MCF 10A (cell line): ENCODE results near the gene DHRS3. TPM values are rescaled to one million over a fixed set of nuclear protein-coding genes. Genes with fewer than 3 reads are reported as not detected.

Source experiments
- BruUV-seq: library from RNA; stranded (reverse); fragments of 400-500 nt; replicated peaks from 2 replicates; lab custom pipeline; 2021; lab: Mats Ljungman, UMichigan
- CTCF ChIA-PET: fragments of 300-600 bp; sonication (Branson Sonifier 250); formaldehyde crosslinking; extraction: SDS; loops from one replicate; lab custom pipeline; 2021; ENCODE audit warnings: antibody characterized with exemption, inconsistent platforms; lab: Yijun Ruan, JAX
- POLR2A ChIA-PET: fragments of 300-600, 350-650 bp; sonication (Branson Sonifier 250); formaldehyde crosslinking; extraction: SDS; loops from one replicate; lab custom pipeline; 2020; ENCODE audit warnings: antibody characterized with exemption, inconsistent platforms; lab: Yijun Ruan, JAX
- DNase-seq: peaks from one replicate; pipeline ENCODE4 v3.0.0-alpha.2; 2018; ENCODE audit not compliant: unreplicated experiment
- H3K27ac Mint-ChIP-seq: one replicate; pipeline ENCODE4 v1.8.0; 2022; ENCODE audit warnings: mild to moderate bottlenecking, low read depth, mixed read lengths; ENCODE audit not compliant: unreplicated experiment
- H3K27me3 Mint-ChIP-seq: one replicate; pipeline ENCODE4 v1.8.0; 2022; ENCODE audit warnings: mixed read lengths; ENCODE audit not compliant: insufficient read depth, unreplicated experiment
- H3K36me3 Mint-ChIP-seq: one replicate; pipeline ENCODE4 v1.8.0; 2022; ENCODE audit warnings: mild to moderate bottlenecking, moderate library complexity, mixed read lengths; ENCODE audit not compliant: insufficient read depth, unreplicated experiment
- H3K4me1 Mint-ChIP-seq: one replicate; pipeline ENCODE4 v1.8.0; 2022; ENCODE audit warnings: mixed read lengths; ENCODE audit not compliant: insufficient read depth, unreplicated experiment
- H3K4me3 Mint-ChIP-seq: one replicate; pipeline ENCODE4 v1.8.0; 2022; ENCODE audit warnings: mild to moderate bottlenecking, moderate library complexity, mixed read lengths; ENCODE audit not compliant: unreplicated experiment
- H3K9me3 Mint-ChIP-seq: one replicate; pipeline ENCODE4 v1.8.0; 2022; ENCODE audit warnings: mixed read lengths; ENCODE audit not compliant: unreplicated experiment
- intact Hi-C: fragments of 100-400 bp; cut with micrococcal nuclease; formaldehyde crosslinking; loops from 2 replicates; pipeline ENCODE4 v1.14.1; 2022
- total RNA-seq: library from RNA; stranded (reverse); gene quantifications from 2 replicates; pipeline ENCODE4 v1.2.3, GENCODE V29; 2022
- TF ChIP-seq, protein P1 (sequence below): fragments of 200-600 bp; IDR thresholded peaks from one replicate; pipeline ENCODE4 v1.8.0; 2022; ENCODE audit warnings: antibody characterized with exemption, mild to moderate bottlenecking; ENCODE audit not compliant: unreplicated experiment

The DHRS3 gene
- total RNA-seq, 1 experiment from 2014 or later = 1.4 TPM

GRCh38 chr1:12555411-12556367 lies 62.3 kb downstream of the DHRS3 start:
- no peak overlapping the region for H3K4me3 Mint-ChIP-seq
- H3K27ac Mint-ChIP-seq = no peak overlapping the region
- no peaks in the 10 kb centered on the region for H3K4me1 Mint-ChIP-seq
- H3K36me3 Mint-ChIP-seq = peaks cover 4% of the 10 kb centered on the region
- ChIA-PET POLR2A (no interaction called here), CTCF (no interaction called here)
- TF ChIP-seq, protein P1, sequence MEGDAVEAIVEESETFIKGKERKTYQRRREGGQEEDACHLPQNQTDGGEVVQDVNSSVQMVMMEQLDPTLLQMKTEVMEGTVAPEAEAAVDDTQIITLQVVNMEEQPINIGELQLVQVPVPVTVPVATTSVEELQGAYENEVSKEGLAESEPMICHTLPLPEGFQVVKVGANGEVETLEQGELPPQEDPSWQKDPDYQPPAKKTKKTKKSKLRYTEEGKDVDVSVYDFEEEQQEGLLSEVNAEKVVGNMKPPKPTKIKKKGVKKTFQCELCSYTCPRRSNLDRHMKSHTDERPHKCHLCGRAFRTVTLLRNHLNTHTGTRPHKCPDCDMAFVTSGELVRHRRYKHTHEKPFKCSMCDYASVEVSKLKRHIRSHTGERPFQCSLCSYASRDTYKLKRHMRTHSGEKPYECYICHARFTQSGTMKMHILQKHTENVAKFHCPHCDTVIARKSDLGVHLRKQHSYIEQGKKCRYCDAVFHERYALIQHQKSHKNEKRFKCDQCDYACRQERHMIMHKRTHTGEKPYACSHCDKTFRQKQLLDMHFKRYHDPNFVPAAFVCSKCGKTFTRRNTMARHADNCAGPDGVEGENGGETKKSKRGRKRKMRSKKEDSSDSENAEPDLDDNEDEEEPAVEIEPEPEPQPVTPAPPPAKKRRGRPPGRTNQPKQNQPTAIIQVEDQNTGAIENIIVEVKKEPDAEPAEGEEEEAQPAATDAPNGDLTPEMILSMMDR = no peak
- H3K9me3 Mint-ChIP-seq = no peaks in the 10 kb centered on the region
- peaks cover 14% of the 10 kb centered on the region for H3K27me3 Mint-ChIP-seq
- intact Hi-C loops = no loop called here
- no TSS peak for BruUV-seq
- no peak for DNase-seq

DNA sequence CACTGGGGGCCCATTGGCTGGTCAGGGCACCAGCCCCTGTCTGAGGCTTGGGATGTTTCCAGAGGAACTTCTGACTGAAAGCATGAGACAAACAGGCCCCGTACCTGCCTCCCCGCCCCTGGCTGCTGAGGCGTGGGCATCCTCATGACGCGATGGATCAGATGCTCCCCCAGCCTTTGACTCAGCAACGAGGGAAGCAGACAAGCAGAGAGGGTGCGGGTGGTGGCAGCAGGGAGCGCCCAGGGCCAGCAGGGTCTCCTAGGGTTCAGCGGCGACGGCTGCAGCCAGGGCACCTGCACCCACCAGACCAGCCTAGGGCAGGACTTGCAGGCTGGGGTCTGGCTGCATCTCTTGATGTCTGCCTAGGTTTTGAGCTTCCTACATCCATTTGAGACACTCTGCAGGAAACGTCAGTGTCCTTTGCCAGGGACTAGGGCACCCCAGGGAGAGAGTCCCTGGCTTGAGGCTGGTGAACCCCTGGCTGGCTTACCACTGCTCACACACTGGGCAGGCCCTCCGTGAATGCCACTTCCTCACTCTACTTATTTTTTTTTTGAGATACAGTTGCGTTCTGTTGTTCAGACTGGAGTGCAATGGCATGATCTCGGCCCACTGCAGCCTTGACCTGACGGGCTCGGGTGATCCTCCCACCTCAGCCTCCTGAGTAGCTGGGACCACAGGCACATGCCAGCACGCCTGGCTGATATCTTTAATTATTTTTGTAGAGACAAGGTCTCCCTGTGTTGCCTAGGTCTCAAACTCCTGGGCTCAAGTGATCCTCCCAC lies 63.3 kb downstream of the DHRS3 start:
- POLR2A ChIA-PET = no interaction called here
- BruUV-seq = no TSS peak
- Mint-ChIP-seq H3K27ac (no peak overlapping the region), H3K4me3 (no peak overlapping the region), H3K9me3 (no peaks in the 10 kb centered on the region), H3K36me3 (peaks cover 4% of the 10 kb centered on the region), H3K4me1 (peaks cover 6% of the 10 kb centered on the region), H3K27me3 (peaks cover 14% of the 10 kb centered on the region)
- CTCF ChIA-PET = no interaction called here
- no peak for DNase-seq
- TF ChIP-seq, protein P1 = no peak
- intact Hi-C loops = loop anchor here (5.0 kb wide), 1 partner anchor 63 kb away; the partner anchor contains the start of gene DHRS3

DNA sequence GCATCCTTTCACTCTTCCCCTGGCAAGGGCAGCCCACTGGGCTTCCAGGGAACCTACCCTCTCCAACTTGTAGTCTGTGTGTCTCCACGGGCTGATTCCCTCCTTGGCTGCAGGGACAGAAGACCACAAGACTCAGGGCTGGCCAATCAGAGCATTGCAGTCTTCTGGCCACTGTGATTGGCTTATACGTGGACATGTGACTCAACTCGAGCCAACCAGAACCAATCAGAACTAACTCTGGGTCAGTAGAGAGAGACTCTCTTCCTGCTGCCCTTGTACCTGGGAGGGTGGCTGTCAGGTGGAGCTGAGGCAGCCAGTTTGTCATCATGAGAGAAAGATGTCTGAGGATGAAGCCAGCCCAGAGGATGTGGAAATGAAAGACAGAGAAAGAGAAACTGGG lies 64.0 kb downstream of the DHRS3 start:
- Mint-ChIP-seq H3K27me3 (peaks cover 14% of the 10 kb centered on the region), H3K27ac (no peak overlapping the region), H3K4me3 (no peak overlapping the region), H3K4me1 (peaks cover 10% of the 10 kb centered on the region), H3K36me3 (peaks cover 4% of the 10 kb centered on the region), H3K9me3 (no peaks in the 10 kb centered on the region)
- ChIA-PET CTCF (no interaction called here), POLR2A (no interaction called here)
- intact Hi-C loops = loop anchor here (5.0 kb wide), 1 partner anchor 63 kb away; the partner anchor contains the start of gene DHRS3
- no peak for DNase-seq
- BruUV-seq = no TSS peak
- TF ChIP-seq, protein P1 = no peak
